ENCODE data around the gene CBR3. TPM values are rescaled to one million over a fixed set of nuclear protein-coding genes. Genes with fewer than 3 reads are reported as not detected.
A peak's percentile ranks its signal among the peaks of the same experiment; 100 is the strongest.

The CBR3 gene
- total RNA-seq, 2 donors from 2014 or later, result 19.3 to 27.6 TPM

DNA sequence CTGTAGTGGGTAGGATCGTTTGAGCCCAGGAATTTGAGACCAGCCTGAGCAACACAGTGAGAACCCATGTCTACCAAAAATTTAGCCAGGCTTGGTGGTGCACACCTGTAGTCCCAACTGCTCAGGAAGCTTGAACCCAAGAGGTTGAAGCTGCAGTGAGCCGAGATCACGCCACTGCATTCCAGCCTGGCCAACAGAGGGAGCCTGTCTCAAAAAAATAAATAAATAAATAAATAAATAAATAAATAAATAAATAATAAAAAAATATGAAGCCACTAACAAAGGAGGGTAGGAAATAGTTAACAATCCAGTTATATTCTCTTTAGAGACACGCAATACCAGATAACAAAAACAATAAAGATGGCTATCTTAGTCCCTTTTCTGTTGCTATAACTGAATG, 11.9 kb upstream of the CBR3 start:
- H3K27me3 ChIP-seq (replicated peaks; ENCODE audit: insufficient read depth), result no peaks in the 10 kb centered on the region
- no peaks in the 10 kb centered on the region for H3K36me3 ChIP-seq
- no peak overlapping the region for H3K4me3 ChIP-seq
- no peaks in the 10 kb centered on the region for H3K9me3 ChIP-seq
- TF ChIP-seq, protein P1, sequence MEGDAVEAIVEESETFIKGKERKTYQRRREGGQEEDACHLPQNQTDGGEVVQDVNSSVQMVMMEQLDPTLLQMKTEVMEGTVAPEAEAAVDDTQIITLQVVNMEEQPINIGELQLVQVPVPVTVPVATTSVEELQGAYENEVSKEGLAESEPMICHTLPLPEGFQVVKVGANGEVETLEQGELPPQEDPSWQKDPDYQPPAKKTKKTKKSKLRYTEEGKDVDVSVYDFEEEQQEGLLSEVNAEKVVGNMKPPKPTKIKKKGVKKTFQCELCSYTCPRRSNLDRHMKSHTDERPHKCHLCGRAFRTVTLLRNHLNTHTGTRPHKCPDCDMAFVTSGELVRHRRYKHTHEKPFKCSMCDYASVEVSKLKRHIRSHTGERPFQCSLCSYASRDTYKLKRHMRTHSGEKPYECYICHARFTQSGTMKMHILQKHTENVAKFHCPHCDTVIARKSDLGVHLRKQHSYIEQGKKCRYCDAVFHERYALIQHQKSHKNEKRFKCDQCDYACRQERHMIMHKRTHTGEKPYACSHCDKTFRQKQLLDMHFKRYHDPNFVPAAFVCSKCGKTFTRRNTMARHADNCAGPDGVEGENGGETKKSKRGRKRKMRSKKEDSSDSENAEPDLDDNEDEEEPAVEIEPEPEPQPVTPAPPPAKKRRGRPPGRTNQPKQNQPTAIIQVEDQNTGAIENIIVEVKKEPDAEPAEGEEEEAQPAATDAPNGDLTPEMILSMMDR (IDR thresholded peaks at IDR 0.05), result peak; percentile 29
- DNase-seq (ENCODE audit: low spot score) (no peak), ATAC-seq (ENCODE audit: insufficient number of reproducible peaks, low FRiP score, low read depth) (no peak)
- H3K4me1 ChIP-seq (ENCODE audit: control insufficient read depth in 1 of 2, low read depth in 2 of 2), result peaks cover 4 to 6% of the 10 kb centered on the region in 2 donors
- H3K27ac ChIP-seq, result no peak overlapping the region

DNA sequence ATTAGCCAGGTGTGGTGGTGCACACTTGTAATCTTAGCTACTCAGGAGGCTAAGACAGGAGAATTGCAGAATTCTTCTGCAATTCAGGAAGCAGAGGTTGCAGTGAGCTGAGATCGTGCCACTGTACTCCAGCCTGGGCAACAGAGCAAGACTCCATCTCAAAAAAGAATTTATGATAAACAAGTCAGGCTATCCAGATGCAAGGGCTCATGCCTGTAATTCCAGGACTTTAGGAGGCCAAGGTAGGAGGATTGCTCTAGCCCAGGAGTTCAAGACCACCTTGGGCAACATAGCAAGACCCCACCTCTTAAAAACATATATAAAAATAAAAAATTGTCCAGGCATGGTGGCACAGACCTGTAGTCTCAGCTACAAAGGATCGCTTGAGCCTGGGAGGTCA, 10.5 kb upstream of the CBR3 start:
- DNase-seq (ENCODE audit: low spot score) (no peak), ATAC-seq (ENCODE audit: insufficient number of reproducible peaks, low FRiP score, low read depth) (no peak)
- Histone ChIP-seq H3K9me3 (no peaks in the 10 kb centered on the region), H3K36me3 (no peaks in the 10 kb centered on the region), H3K4me3 (no peak overlapping the region), H3K27me3 (replicated peaks; ENCODE audit: insufficient read depth) (no peaks in the 10 kb centered on the region), H3K27ac (no peak overlapping the region), H3K4me1 (ENCODE audit: control insufficient read depth in 1 of 2, low read depth in 2 of 2) (peaks cover 4 to 6% of the 10 kb centered on the region in 2 donors)
- TF ChIP-seq, protein P1 (IDR thresholded peaks at IDR 0.05), result no peak

DNA sequence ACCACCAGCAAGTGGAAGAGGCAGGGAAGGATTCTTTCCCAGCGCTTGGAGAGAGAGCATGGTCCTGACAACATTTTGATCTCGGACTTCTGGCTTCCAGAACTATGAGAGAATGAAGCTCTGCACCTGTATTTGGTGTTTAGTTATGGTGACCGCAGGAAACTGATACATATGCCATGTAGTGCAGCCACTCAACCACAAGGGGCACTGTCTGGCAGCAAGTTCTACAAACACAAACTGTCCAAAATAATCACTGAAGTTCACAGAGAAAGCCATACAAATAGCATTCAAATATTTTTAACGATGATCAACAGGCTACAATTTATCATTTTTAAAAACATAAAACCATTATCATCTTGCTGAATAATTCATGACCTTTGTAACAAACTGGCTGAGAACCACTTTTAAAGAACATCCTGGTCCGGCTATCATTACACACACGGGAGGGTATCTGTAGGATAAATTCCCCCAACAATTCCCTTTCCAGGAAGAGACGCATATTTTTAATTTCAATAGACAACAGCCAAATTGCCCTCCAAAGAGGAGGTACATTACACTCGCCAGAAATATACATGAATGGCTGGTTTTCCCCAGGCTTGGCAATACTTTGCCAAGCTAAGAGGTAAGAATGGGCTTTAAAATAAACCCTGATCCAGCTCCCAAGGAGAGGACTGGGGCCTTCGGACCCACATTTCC, 9.2 kb upstream of the CBR3 start:
- ATAC-seq (ENCODE audit: insufficient number of reproducible peaks, low FRiP score, low read depth) (peak; percentile 52), DNase-seq (ENCODE audit: low spot score) (no peak)
- no peak overlapping the region for H3K27ac ChIP-seq

DNA sequence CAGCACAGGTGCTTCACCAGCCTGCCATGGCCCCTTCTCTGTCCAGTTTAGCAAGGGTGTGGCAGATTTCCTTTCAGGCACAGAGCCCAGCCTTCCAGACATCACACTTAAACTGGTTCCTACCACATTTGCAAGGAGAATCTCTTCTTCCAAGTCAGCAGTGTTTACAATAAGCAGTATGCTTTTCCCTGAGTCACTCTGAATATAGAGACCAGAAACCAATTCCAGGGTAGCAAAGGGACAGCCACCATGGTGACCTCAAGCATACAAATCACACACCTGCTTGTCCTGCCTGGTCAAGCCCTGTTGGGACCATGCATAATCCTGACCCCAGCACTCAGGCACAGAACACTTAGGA, 8.7 kb upstream of the CBR3 start:
- ATAC-seq (ENCODE audit: insufficient number of reproducible peaks, low FRiP score, low read depth) (no peak), DNase-seq (ENCODE audit: low spot score) (no peak)
- Histone ChIP-seq H3K27ac (no peak overlapping the region), H3K36me3 (no peaks in the 10 kb centered on the region), H3K27me3 (replicated peaks; ENCODE audit: insufficient read depth) (no peaks in the 10 kb centered on the region), H3K4me1 (ENCODE audit: control insufficient read depth in 1 of 2, low read depth in 2 of 2) (peaks cover 4 to 6% of the 10 kb centered on the region in 2 donors), H3K9me3 (no peaks in the 10 kb centered on the region), H3K4me3 (no peak overlapping the region)
- TF ChIP-seq, protein P1 (IDR thresholded peaks at IDR 0.05), result no peak

More for the DNA sequence above, 9.2 kb upstream of the CBR3 start:
- Histone ChIP-seq H3K36me3 (no peaks in the 10 kb centered on the region), H3K4me1 (ENCODE audit: control insufficient read depth in 1 of 2, low read depth in 2 of 2) (peaks cover 4 to 6% of the 10 kb centered on the region in 2 donors), H3K27me3 (replicated peaks; ENCODE audit: insufficient read depth) (no peaks in the 10 kb centered on the region), H3K4me3 (no peak overlapping the region), H3K9me3 (no peaks in the 10 kb centered on the region)
- TF ChIP-seq, protein P1 (IDR thresholded peaks at IDR 0.05), result peak; percentile 93

DNA sequence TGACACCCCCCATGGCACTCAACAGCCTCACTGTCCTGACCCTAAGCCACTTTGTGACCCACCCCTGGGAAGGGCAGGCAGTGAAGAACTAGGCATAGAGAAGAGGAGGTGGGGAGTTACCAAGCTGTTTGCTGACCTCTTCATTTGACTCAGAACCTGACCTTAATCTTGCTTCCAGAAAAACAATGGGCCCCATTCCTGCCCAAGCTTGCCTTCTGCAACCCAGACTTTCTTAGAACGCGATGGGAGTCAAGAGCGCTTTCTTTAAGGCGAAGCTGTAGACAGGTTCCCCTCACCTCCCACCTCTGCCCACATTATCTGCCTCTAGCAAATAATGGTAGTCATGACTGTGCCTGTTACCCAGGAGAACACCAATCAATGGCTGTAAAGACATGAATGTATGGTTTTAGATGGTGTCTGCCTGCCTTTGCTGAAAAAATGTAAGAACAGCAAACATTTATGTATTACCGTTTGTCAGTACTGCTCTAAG, 8.2 kb upstream of the CBR3 start:
- Histone ChIP-seq H3K9me3 (no peaks in the 10 kb centered on the region), H3K4me3 (no peak overlapping the region), H3K27ac (no peak overlapping the region), H3K4me1 (ENCODE audit: control insufficient read depth in 1 of 2, low read depth in 2 of 2) (peaks cover 4 to 6% of the 10 kb centered on the region in 2 donors), H3K36me3 (no peaks in the 10 kb centered on the region), H3K27me3 (replicated peaks; ENCODE audit: insufficient read depth) (no peaks in the 10 kb centered on the region)
- TF ChIP-seq, protein P1 (IDR thresholded peaks at IDR 0.05), result no peak
- DNase-seq (ENCODE audit: low spot score) (no peak), ATAC-seq (ENCODE audit: insufficient number of reproducible peaks, low FRiP score, low read depth) (no peak)
